GM12878 (cell line): ENCODE measurements around the gene FAM163B. TPM values are rescaled to one million over a fixed set of nuclear protein-coding genes. Genes with fewer than 3 reads are reported as not detected.

Experiments used
- ATAC-seq: fragments of 200-7000 bp; cut with Tn5 transposase; 3 replicates; pipeline ENCODE4 v1.9.1; 2020; ENCODE audit warnings: mild to moderate bottlenecking, moderate library complexity
- BruUV-seq: library from RNA; stranded (reverse); fragments of 400-500 nt; replicated peaks from 2 replicates; lab custom pipeline; 2021; lab: Mats Ljungman, UMichigan
- CTCF ChIA-PET: fragments of 300-600 bp; sonication (Branson Sonifier 250); formaldehyde crosslinking; extraction: SDS; loops from one replicate; lab custom pipeline; 2021; ENCODE audit warnings: inconsistent platforms; lab: Yijun Ruan, JAX
- POLR2A ChIA-PET: fragments of 350-600 bp; formaldehyde crosslinking; extraction: SDS; loops from one replicate; lab custom pipeline; 2021; ENCODE audit warnings: inconsistent platforms; lab: Charles Lee
- RAD21 ChIA-PET: fragments of 300-600 bp; sonication (Branson Sonifier 250); formaldehyde crosslinking; loops from one replicate; lab custom pipeline; 2023; ENCODE audit warnings: antibody characterized with exemption; ENCODE audit not compliant: unreplicated experiment; lab: Charles Lee
- SMC1A ChIA-PET: fragments of 300-600 bp; sonication (Branson Sonifier 250); formaldehyde crosslinking; loops from one replicate; lab custom pipeline; 2023; ENCODE audit not compliant: unreplicated experiment, uncharacterized antibody; lab: Charles Lee
- DNase-seq: peaks from one replicate; pipeline ENCODE4 v3.0.0-alpha.2; 2011; ENCODE audit warnings: low read depth, low spot score
- FAIRE-seq: peaks from 3 replicates; lab custom pipeline; 2011; peaks lifted over from hg19 to GRCh38; lab: Jason Lieb, UNC
- H2AFZ ChIP-seq: 2 replicates; pipeline ENCODE4 v1.6.0; 2011; ENCODE audit warnings: low read depth, low read length, control low read depth; ENCODE audit not compliant: control insufficient read depth
- H3K27ac ChIP-seq: 2 replicates; pipeline ENCODE4 v1.5.1; 2011; ENCODE audit warnings: control low read depth; ENCODE audit not compliant: control insufficient read depth, insufficient read depth
- H3K27me3 ChIP-seq, 2 experiments: replicated peaks in 1 of 2; 2 replicates each; pipeline versions ENCODE4 v1.6.0 to v1.6.1; 2011; ENCODE audit warnings: low read length in 1 of 2; ENCODE audit not compliant: control insufficient read depth in 2 of 2, insufficient read depth in 2 of 2
- H3K36me3 ChIP-seq, 2 experiments: 2 replicates each; pipeline ENCODE4 v1.5.1; 2011; ENCODE audit warnings: low read length in 1 of 2; ENCODE audit not compliant: control insufficient read depth in 2 of 2, insufficient read depth in 2 of 2
- H3K4me1 ChIP-seq: 2 replicates; pipeline ENCODE4 v1.6.1; 2011; ENCODE audit warnings: mild to moderate bottlenecking, low read length, moderate library complexity, mixed read lengths; ENCODE audit not compliant: control insufficient read depth, insufficient read depth
- H3K4me2 ChIP-seq: 2 replicates; pipeline ENCODE4 v1.6.0; 2011; ENCODE audit warnings: control low read depth; ENCODE audit not compliant: control insufficient read depth, insufficient read depth
- H3K4me3 ChIP-seq: fragments of 200-600 bp; sonication (generic); 2 replicates; pipeline ENCODE4 v1.5.1; 2016
- H3K79me2 ChIP-seq: 2 replicates; pipeline ENCODE4 v1.6.0; 2011; ENCODE audit warnings: low read length; ENCODE audit not compliant: control insufficient read depth, insufficient read depth
- H3K9ac ChIP-seq: 2 replicates; pipeline ENCODE4 v1.8.0; 2011; ENCODE audit warnings: low read length, control low read depth, mixed read lengths; ENCODE audit not compliant: control insufficient read depth, insufficient read depth
- H3K9me3 ChIP-seq: replicated peaks from 3 replicates; pipeline ENCODE4 v1.5.1; 2011; ENCODE audit warnings: mild to moderate bottlenecking, low read length; ENCODE audit not compliant: control insufficient read depth, insufficient read depth
- H4K20me1 ChIP-seq: 2 replicates; pipeline ENCODE4 v1.6.0; 2011; ENCODE audit not compliant: control insufficient read depth, insufficient read depth
- BACH1 ChIP-seq: fragments of 450-650 bp; IDR thresholded peaks from 2 replicates; pipeline ENCODE4 v1.6.1; 2017; ENCODE audit warnings: mild to moderate bottlenecking, borderline replicate concordance
- CBFB ChIP-seq: IDR thresholded peaks from 2 replicates; pipeline ENCODE4 v1.6.1; 2016; ENCODE audit warnings: antibody characterized with exemption, low read depth
- EP300 ChIP-seq, 2 experiments: fragments of 150-350 bp in 1 of 2; IDR thresholded peaks; 2 replicates each; pipeline ENCODE4 v1.6.1; 2011 to 2012; ENCODE audit warnings: low read depth in 2 of 2, low read length in 2 of 2, borderline replicate concordance in 1 of 2, improper control_type of control experiment in 1 of 2, inconsistent platforms in 1 of 2; ENCODE audit not compliant: control insufficient read depth in 1 of 2
- ESRRA ChIP-seq: IDR thresholded peaks from 2 replicates; pipeline ENCODE4 v1.6.1; 2012; ENCODE audit warnings: mild to moderate bottlenecking, low read length, improper control_type of control experiment
- FOS ChIP-seq: IDR thresholded peaks from 3 replicates; pipeline ENCODE4 v1.6.1; 2011; ENCODE audit warnings: borderline replicate concordance; ENCODE audit not compliant: insufficient read length; ENCODE audit errors: extremely low read depth
- HDAC2 ChIP-seq: fragments of 200-600 bp; sonication (generic); IDR thresholded peaks from 2 replicates; pipeline ENCODE4 v1.6.1; 2017
- IRF3 ChIP-seq: fragments of 450-650 bp; IDR thresholded peaks from 2 replicates; pipeline ENCODE4 v1.6.1; 2014; ENCODE audit warnings: mild to moderate bottlenecking
- NFXL1 ChIP-seq: fragments of 450-650 bp; IDR thresholded peaks from 2 replicates; pipeline ENCODE4 v1.6.1; 2017; ENCODE audit warnings: antibody characterized with exemption, mild to moderate bottlenecking, borderline replicate concordance
- NR2F1 ChIP-seq: fragments of 450-650 bp; conservative IDR thresholded peaks from 2 replicates; pipeline ENCODE4 v1.6.1; 2017; ENCODE audit warnings: mild to moderate bottlenecking
- NRF1 ChIP-seq: conservative IDR thresholded peaks from 2 replicates; pipeline ENCODE4 v1.6.1; 2011; ENCODE audit warnings: mild to moderate bottlenecking, low read depth, low read length, improper control_type of control experiment
- PAX5 ChIP-seq: IDR thresholded peaks from 2 replicates; pipeline ENCODE4 v1.6.1; 2011; ENCODE audit warnings: low read depth, low read length, borderline replicate concordance
- RUNX3 ChIP-seq: IDR thresholded peaks from 2 replicates; pipeline ENCODE4 v1.6.1; 2012; ENCODE audit warnings: low read length, inconsistent platforms
- SIN3A ChIP-seq: IDR thresholded peaks from 2 replicates; pipeline ENCODE4 v1.6.1; 2012; ENCODE audit warnings: low read depth, low read length, improper control_type of control experiment
- SPI1 ChIP-seq: IDR thresholded peaks from 2 replicates; pipeline ENCODE4 v1.6.1; 2011; ENCODE audit warnings: low read depth, mild to moderate bottlenecking, low read length, moderate library complexity, borderline replicate concordance; ENCODE audit not compliant: insufficient read depth
- SUPT20H ChIP-seq: IDR thresholded peaks from 2 replicates; pipeline ENCODE4 v1.6.1; 2011; ENCODE audit warnings: low read depth, mild to moderate bottlenecking, low read length, moderate library complexity, borderline replicate concordance; ENCODE audit not compliant: control insufficient read depth
- TARDBP ChIP-seq: IDR thresholded peaks from 2 replicates; pipeline ENCODE4 v1.6.1; 2016; ENCODE audit warnings: borderline replicate concordance
- TCF3 ChIP-seq: IDR thresholded peaks from 2 replicates; pipeline ENCODE4 v1.6.1; 2012; ENCODE audit warnings: low read depth, mild to moderate bottlenecking, low read length, borderline replicate concordance; ENCODE audit not compliant: insufficient read depth
- ZNF384 ChIP-seq: IDR thresholded peaks from 2 replicates; pipeline ENCODE4 v1.6.1; 2012; ENCODE audit warnings: low read depth, mild to moderate bottlenecking, low read length, improper control_type of control experiment, borderline replicate concordance
- ZNF622 ChIP-seq: fragments of 450-650 bp; IDR thresholded peaks from 2 replicates; pipeline ENCODE4 v1.6.1; 2017; ENCODE audit warnings: mild to moderate bottlenecking, inconsistent platforms
- ZSCAN29 ChIP-seq: fragments of 450-650 bp; IDR thresholded peaks from 2 replicates; pipeline ENCODE4 v1.6.1; 2017; ENCODE audit warnings: mild to moderate bottlenecking, moderate library complexity
- WGBS: methylation state at CpG from one replicate; pipeline ENCODE4 v1.1.6; 2016; ENCODE audit warnings: low lambda C conversion rate; ENCODE audit not compliant: insufficient replicate concordance, insufficient coverage; ENCODE audit errors: missing lambda C conversion rate; 5-methylcytosine and 5-hydroxymethylcytosine counted together
- in situ Hi-C: fragments of 300-500 bp; cut with MboI; formaldehyde crosslinking; loops from 9 replicates; pipeline ENCODE4 v1.14.3; 2018; ENCODE audit warnings: mixed read lengths
- intact Hi-C: fragments of 100-400 bp; cut with micrococcal nuclease; formaldehyde crosslinking; loops from one replicate; pipeline ENCODE4 v1.14.2; 2022; ENCODE audit not compliant: unreplicated experiment
- polyA plus RNA-seq, 11 experiments: library from polyadenylated mRNA; depleted of rRNA in 4 of 11; unstranded in 6 of 11; stranded (reverse) in 5 of 11; fragments of >200 nt; fragmentation: Nextera tagmentation in 4 of 11; fragmentation: Illumina TruSeq in 1 of 11; extraction: Ambion mirVana in 4 of 11; extraction: Trizol in 1 of 11; gene quantifications; 1 replicate in 1 of 11; 2 replicates in 10 of 11; pipeline versions ENCODE4 v1.2.1 to v1.2.3, GENCODE V29; 2011 to 2016; ENCODE audit warnings: inconsistent platforms in 2 of 11, missing spikeins in 2 of 11, low read depth in 1 of 11
- total RNA-seq, 4 experiments: library from RNA; depleted of rRNA in 3 of 4; stranded (reverse); fragments of >200 nt in 3 of 4; fragmentation: Illumina TruSeq in 1 of 4; extraction: Trizol in 1 of 4; gene quantifications; 2 replicates each; pipeline versions ENCODE4 v1.2.1 to v1.2.3, GENCODE V29; 2013 to 2021
- TF ChIP-seq, protein P1 (sequence below): fragments of 450-650 bp; formaldehyde crosslinking; IDR thresholded peaks from 2 replicates; pipeline ENCODE4 v1.5.0; 2022; ENCODE audit warnings: mild to moderate bottlenecking, missing genetic modification characterization

The FAM163B gene
- total and polyA plus RNA-seq, 10 of the 15 experiments (the other 5 are each of a cell fraction or from before 2014, with no cell fraction given), result not detected

DNA sequence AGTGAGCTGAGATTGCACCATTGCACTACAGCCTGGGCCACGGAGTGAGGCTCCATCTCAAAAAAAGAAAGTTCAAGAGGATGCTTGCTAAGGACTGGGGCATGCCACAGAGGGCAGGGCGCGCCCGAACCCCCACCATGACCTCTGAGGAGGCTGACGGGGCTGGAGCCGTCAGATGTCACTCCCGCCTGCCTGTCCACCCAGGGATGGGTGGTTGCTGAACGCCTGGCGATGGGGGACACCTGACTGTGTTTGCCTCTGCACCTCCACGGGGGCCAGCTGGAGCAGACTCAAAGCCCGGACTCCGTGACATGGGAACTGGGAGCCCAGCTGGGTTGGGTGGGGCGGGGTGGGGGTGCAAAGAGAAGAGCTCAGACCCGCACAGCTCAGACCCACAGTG, 42.8 kb downstream of the FAM163B start (continued):
- TF ChIP-seq TCF3 (no peak), PAX5 (no peak)
- TF ChIP-seq, all 136 proteins: peak for 0

- H3K79me2 ChIP-seq, result no peaks in the 10 kb centered on the region
- 65% methylated on average over 11 of the region's 11 CpGs for WGBS
- POLR2A ChIA-PET, result no interaction called here
- H3K9me3 ChIP-seq, result no peaks in the 10 kb centered on the region
- intact Hi-C loops (no loop called here), in situ Hi-C loops (no loop called here)
- SMC1A ChIA-PET, result no interaction called here
- RAD21 ChIA-PET, result no interaction called here
- no peaks in the 10 kb centered on the region for H4K20me1 ChIP-seq
- DNase-seq (no peak), ATAC-seq (no peak), FAIRE-seq (no peak)
- H3K27me3 ChIP-seq, result no peaks in the 10 kb centered on the region
- H3K9ac ChIP-seq, result no peak overlapping the region
- BruUV-seq, result no TSS peak
- no peak overlapping the region for H2AFZ ChIP-seq
- no peak overlapping the region for H3K27ac ChIP-seq
- no peaks in the 10 kb centered on the region for H3K36me3 ChIP-seq
- H3K4me2 ChIP-seq, result no peak overlapping the region
- CTCF ChIA-PET, result no interaction called here
- H3K4me1 ChIP-seq, result no peaks in the 10 kb centered on the region
- H3K4me3 ChIP-seq, result no peak overlapping the region
- TF ChIP-seq EP300 (IDR thresholded peaks at IDR 0.05; ENCODE audit: borderline replicate concordance in 1 of 2, control insufficient read depth in 1 of 2, low read depth in 2 of 2, low read length in 2 of 2), result no peak
- TF ChIP-seq CBFB, result no peak
- TF ChIP-seq SIN3A, result no peak
- TF ChIP-seq TARDBP, result no peak
- TF ChIP-seq ESRRA, result no peak
- TF ChIP-seq SUPT20H, result no peak
- TF ChIP-seq NRF1, result no peak
- no peak for TF ChIP-seq IRF3
- no peak for TF ChIP-seq BACH1
- no peak for TF ChIP-seq NR2F1
- TF ChIP-seq FOS, result no peak
- no peak for TF ChIP-seq NFXL1
- no peak for TF ChIP-seq ZSCAN29
- no peak for TF ChIP-seq ZNF622
- TF ChIP-seq SPI1, result no peak
- TF ChIP-seq RUNX3, result no peak
- no peak for TF ChIP-seq ZNF384
- no peak for TF ChIP-seq HDAC2
- TF ChIP-seq, protein P1, sequence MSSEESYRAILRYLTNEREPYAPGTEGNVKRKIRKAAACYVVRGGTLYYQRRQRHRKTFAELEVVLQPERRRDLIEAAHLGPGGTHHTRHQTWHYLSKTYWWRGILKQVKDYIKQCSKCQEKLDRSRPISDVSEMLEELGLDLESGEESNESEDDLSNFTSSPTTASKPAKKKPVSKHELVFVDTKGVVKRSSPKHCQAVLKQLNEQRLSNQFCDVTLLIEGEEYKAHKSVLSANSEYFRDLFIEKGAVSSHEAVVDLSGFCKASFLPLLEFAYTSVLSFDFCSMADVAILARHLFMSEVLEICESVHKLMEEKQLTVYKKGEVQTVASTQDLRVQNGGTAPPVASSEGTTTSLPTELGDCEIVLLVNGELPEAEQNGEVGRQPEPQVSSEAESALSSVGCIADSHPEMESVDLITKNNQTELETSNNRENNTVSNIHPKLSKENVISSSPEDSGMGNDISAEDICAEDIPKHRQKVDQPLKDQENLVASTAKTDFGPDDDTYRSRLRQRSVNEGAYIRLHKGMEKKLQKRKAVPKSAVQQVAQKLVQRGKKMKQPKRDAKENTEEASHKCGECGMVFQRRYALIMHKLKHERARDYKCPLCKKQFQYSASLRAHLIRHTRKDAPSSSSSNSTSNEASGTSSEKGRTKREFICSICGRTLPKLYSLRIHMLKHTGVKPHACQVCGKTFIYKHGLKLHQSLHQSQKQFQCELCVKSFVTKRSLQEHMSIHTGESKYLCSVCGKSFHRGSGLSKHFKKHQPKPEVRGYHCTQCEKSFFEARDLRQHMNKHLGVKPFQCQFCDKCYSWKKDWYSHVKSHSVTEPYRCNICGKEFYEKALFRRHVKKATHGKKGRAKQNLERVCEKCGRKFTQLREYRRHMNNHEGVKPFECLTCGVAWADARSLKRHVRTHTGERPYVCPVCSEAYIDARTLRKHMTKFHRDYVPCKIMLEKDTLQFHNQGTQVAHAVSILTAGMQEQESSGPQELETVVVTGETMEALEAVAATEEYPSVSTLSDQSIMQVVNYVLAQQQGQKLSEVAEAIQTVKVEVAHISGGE (CRISPR knock-in tag), result no peak
Observed at GRCh38 chr9:133564451-133565116, 44.6 kb downstream of the FAM163B start.
